Measurements from ENCODE around the gene PAAF1.
A peak's percentile ranks its signal among the peaks of the same experiment; 100 is the strongest.

The PAAF1 gene

DNA sequence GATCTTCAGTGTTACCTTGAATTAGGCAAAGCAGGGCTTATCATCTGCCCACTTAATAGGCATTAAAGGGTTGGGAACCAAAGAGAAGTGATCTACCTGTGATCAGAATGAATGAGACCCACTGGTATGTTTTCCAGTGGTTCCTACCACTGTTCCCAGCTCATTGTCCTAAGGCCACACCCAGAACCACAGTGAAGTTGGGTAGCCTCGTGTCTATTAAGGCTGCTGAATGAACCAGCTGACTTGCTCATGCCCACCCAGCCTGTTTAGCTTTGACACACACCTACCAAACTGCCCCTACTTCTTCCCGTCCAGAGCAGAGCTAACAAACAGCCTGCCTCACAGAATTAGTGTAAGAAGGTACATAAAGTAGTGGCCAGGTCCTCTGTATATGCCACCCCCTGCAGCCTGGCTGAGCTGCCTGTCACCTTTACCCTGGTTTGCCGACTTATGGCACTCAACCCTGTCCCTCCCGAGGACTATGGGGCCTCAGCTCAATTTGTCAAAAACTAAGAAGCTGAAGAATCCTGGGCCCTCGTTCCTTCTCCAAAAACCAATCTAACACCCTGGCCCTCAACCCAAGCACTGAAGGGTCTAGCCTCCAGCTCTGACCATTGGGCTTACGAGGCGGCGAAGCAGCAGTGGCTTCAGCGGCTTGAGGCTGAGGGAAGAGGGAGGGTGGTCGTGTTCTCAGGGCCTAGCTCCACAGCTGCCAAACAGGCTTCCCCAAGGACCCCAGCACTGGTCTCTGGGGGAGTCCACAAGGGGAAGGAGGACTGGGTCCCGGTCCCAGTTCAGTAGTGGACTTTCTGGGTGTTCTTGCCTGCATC, 96.0 kb downstream of the PAAF1 start:
- peak; percentile 21 for DNase-seq (ENCODE audit: low spot score)

DNA sequence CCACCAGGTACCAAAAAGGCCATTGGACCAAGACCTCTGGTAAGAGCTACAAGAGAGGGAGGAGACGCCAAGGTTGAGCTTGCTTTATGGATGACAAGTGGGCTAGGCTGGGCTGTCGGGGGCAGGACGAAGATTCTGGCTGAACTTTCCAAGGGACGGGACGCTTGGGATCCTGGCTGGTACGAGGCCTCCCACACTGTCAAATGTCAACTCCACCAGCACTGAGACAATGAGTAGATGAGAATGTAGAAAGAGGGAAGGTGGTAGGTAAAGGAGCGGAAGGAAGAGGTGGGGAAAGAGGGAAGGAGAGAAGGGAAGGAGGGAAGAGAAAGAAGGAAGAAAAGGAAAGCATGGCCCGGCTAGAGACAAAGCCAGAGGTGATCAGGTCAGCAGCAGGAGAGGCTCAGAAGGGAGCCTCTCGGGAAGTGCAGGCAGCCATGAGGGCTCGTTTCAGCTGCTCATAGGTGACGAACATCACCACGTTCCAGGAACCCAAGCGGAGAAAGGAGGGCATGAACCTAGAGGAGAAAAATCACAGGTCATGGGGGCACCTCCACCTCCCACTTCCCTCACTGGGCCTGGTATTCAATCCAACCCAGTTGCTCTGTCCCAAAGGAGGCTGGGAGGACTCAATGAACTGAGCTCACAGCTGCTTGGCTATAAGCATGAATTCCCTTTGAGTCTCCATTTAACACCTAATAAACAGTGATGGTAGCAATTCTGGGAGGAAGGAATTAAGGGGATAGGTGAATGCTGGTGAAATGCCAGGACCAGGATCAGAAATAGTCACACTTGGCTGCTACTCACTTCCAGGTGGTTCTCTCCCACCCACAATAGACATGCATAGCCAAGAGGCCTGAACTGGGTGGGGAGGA, 98.0 kb downstream of the PAAF1 start:
- DNase-seq (ENCODE audit: low spot score), result peak; percentile 4

DNA sequence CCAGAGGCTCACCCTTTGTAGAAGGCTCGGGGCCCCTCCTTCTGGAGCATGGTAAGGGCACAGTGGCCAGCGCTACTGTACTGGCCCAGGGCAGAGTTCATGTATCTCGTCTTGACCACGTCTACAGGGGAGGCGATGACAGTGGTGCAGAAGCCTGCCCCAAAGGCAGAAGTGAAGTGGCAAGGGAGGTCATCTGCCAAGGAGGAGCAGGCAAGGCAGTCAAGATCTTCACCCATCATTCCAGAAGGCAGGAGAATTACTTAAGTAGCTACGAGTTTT, 98.6 kb downstream of the PAAF1 start:
- peak; percentile 5 for DNase-seq (ENCODE audit: low spot score)

DNA sequence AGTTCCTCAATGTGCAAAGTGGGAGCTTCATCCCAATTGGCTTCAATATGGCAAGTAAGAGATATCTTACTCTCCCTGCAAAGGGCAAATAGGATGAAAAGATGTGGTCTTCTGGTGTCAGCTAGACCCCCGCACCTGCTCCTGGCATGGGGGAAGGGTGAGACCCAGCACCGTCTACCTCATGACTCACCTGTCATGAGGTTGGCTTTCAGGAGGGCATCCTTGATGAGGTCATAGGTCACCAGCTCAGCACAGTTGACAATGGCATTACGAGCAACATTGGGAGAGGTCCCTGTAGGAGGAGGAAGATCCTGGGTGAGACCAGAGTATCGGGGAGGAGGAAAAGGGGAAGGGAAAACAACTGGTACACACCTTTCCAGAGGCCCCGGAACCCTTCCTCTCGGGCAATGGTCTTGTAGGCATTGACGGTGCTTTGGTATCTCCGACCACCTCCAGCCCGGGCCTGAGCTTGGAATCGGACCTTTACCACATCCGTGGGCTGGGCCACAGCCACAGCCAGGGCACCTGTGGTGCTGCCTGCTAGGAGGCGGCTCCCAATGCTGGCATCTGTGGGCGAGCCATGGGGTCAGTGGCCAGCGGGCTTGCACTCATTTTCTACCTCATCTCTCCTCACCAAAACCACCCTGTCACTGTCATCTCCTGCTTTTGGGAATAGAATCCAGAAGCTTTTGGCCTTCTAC, 99.8 kb downstream of the PAAF1 start:
- DNase-seq (ENCODE audit: low spot score), result peak; percentile 4

DNA sequence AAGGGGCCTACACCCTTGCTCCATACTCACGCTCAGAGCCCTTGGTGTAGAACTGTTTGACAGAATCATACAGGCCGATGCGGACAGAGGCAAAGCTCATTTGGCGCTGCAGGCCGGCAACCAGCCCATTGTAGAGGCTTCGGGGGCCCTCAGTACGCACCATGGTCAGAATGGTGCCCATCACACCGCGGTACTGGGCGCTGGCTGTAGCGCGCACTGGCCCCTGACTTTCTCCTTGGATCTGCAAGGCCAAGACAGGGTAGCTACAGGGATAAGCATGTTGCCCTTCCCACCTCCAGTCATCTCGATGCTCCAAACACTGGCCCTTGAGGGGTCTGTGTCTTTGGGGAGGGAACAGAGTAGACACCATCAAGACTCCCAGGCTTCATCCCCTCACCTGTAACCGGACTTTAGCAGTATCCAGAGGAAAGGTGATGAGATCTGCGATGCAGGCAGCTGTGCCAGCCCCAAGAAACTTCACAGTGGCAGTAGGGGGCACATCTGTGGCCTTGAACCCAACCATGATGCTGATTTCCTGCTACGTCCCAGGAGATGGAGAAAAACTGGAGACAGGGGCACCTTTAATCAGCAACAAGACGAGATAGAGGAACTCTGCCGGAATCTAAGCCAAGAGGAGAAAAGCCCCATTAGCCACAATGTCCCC, 101.2 kb downstream of the PAAF1 start:
- DNase-seq (ENCODE audit: low spot score), result no peak

DNA sequence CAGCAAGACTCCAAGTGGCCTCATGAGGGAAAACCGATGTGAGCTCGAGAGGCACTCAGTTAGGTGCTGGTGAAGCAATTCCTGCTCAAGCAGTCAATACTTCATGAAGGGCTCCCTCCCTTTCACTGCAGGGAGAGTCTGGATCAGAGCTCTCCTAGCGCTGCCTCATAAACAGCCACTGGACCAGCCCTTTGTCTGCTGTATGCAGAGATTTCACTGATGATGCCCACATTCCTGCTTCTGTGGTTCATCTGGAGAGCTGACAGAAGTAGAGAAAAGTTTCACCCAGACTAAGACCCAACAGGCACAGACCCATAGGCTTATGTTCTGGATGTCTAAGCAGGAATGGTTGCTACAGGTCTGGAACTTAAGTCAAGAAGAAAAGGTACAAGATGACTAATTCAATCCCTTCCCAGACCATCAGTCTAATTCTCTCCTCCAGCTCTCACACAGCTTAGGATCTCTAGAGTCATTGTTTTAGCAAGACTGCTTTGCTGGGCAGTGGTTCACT, 101.8 kb downstream of the PAAF1 start:
- peak; percentile 23 for DNase-seq (ENCODE audit: low spot score)

DNA sequence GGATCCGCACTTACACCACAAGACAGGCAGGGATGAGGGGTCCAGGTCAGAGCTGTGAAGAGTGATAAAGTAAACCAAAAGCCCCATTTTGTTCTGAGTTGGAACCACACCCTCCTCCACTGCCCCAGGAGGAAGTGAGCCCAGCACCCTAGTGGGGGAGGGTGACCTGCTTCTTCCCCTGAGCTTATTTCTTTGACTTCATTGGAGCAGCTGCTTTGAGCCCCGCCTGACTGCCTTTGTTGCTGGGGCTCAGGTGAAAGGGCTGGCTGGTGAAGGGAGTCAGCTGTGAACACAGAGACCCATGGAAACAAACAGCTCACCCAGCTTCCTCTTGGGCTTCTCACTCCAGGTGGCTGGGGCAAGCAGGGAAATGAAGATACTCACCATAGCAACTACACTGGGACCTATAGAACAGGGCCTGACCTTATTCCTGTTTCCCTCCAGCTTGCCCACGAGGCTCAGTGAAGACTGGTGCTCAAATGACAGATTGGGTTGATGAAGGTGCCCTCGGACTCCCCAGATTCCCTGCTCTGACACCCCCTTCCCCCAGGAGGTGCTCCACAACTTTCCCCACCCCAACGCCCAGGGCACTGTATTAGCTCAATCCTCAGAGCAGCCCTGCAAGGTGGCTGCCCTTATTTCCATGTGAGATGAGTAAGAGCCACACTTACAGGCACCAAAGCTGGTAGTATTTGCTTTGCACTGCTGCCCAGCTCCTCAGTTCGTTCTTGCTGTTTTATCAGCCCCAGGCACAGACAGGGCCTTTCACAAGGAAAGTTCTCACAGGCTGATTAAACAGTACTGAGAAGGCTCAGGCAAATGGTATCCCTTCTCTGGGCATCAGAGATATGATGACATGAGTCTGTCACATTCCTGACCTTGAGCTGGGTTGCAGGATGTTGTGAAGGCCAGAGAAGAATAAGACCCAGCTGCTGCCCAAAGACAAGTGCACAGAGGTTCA, 103.5 kb downstream of the PAAF1 start:
- peak; percentile 74 for DNase-seq (ENCODE audit: low spot score)
